Hepatocyte (in vitro differentiated cells): Measurements from ENCODE around the gene DUOXA1. TPM values are rescaled to one million over a fixed set of nuclear protein-coding genes. Genes with fewer than 3 reads are reported as not detected.

Experiments used
- DNase-seq: peaks from one replicate; pipeline ENCODE4 v3.0.0-alpha.2; 2016; ENCODE audit warnings: low spot score
- H2AFZ ChIP-seq: fragments of 200-600 bp; sonication (generic); 2 replicates; pipeline ENCODE4 v1.6.0; 2016; ENCODE audit warnings: antibody characterized with exemption, mild to moderate bottlenecking
- H3K27ac ChIP-seq: fragments of 200-600 bp; sonication (generic); 2 replicates; pipeline ENCODE4 v1.5.1; 2016; ENCODE audit warnings: mild to moderate bottlenecking
- H3K27me3 ChIP-seq: fragments of 200-600 bp; sonication (generic); 2 replicates; pipeline ENCODE4 v1.6.1; 2016
- H3K36me3 ChIP-seq: fragments of 200-600 bp; sonication (generic); replicated peaks from 2 replicates; pipeline ENCODE4 v1.5.1; 2016; ENCODE audit warnings: low read depth; ENCODE audit not compliant: insufficient read depth
- H3K4me1 ChIP-seq: fragments of 200-600 bp; sonication (generic); 2 replicates; pipeline ENCODE4 v1.5.1; 2016; ENCODE audit warnings: mild to moderate bottlenecking, moderate library complexity; ENCODE audit not compliant: insufficient read depth
- H3K4me2 ChIP-seq: fragments of 200-600 bp; sonication (generic); 2 replicates; pipeline ENCODE4 v1.6.0; 2016
- H3K4me3 ChIP-seq: fragments of 200-600 bp; sonication (generic); 2 replicates; pipeline ENCODE4 v1.5.1; 2016; ENCODE audit warnings: mild to moderate bottlenecking
- H3K79me2 ChIP-seq: fragments of 200-600 bp; sonication (generic); 2 replicates; pipeline ENCODE4 v1.6.0; 2017; ENCODE audit warnings: mild to moderate bottlenecking
- H3K9me2 ChIP-seq: fragments of 200-600 bp; sonication (generic); replicated peaks from 2 replicates; pipeline ENCODE4 v1.6.0; 2017; ENCODE audit warnings: mild to moderate bottlenecking; ENCODE audit not compliant: insufficient read depth
- H3K9me3 ChIP-seq: fragments of 200-600 bp; sonication (generic); 2 replicates; pipeline ENCODE4 v1.5.1; 2016; ENCODE audit warnings: low read depth, mild to moderate bottlenecking
- H4K20me1 ChIP-seq: fragments of 200-600 bp; sonication (generic); 2 replicates; pipeline ENCODE4 v1.6.0; 2016; ENCODE audit warnings: mild to moderate bottlenecking; ENCODE audit not compliant: insufficient read depth, poor library complexity, severe bottlenecking
- EZH2 ChIP-seq: fragments of 200-600 bp; sonication (generic); IDR thresholded peaks from 2 replicates; pipeline ENCODE4 v1.6.1; 2016; ENCODE audit warnings: antibody characterized with exemption, mild to moderate bottlenecking, borderline replicate concordance
- EZH2phosphoT487 ChIP-seq: fragments of 200-600 bp; sonication (generic); IDR thresholded peaks from one replicate; pipeline ENCODE4 v1.6.1; 2018; ENCODE audit warnings: antibody characterized with exemption, mild to moderate bottlenecking, low read depth, moderate library complexity; ENCODE audit not compliant: unreplicated experiment, severe bottlenecking
- WGBS: methylation state at CpG from one replicate; pipeline ENCODE4 v1.1.6; 2016; ENCODE audit warnings: low lambda C conversion rate; ENCODE audit errors: missing lambda C conversion rate; 5-methylcytosine and 5-hydroxymethylcytosine counted together
- polyA plus RNA-seq: library from polyadenylated mRNA; unstranded; fragments of >200 nt; fragmentation: Nextera tagmentation; extraction: Ambion mirVana; gene quantifications from 2 replicates; pipeline ENCODE4 v1.2.1, GENCODE V29; 2016
- total RNA-seq: library from RNA; depleted of rRNA; stranded (reverse); fragments of >200 nt; gene quantifications from 2 replicates; pipeline ENCODE4 v1.2.3, GENCODE V29; 2014
- TF ChIP-seq, protein P1 (sequence below): fragments of 200-600 bp; sonication (generic); IDR thresholded peaks from 2 replicates; pipeline ENCODE4 v1.5.1; 2016; ENCODE audit warnings: antibody characterized with exemption, mild to moderate bottlenecking; ENCODE audit not compliant: poor library complexity

DUOXA1 gene
- total and polyA plus RNA-seq, 2 experiments from 2014 or later, result 10.9 to 15.2 TPM

DNA sequence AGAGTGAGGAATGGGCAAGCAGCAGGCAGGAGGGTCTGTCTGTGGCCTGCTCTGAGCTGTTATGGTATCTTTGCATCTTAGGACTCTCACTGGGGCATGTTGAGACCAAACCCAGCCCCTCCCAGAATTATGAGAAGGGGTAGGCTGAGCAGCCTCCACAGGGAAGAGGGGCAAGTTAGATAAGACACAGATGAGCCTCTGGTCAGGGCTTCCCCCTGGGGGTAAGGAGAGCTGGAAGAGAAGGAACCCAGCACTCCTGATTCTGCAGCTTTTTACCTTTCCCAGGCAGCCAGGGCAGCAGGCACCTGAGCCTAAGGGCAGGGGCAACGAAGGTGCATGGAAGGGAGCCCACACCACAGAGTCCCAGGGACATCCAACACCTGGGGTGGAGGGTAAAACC lies 19.4 kb upstream of the DUOXA1 start:
- no peak for DNase-seq
- Histone ChIP-seq H3K9me3 (no peaks in the 10 kb centered on the region), H3K4me3 (no peak overlapping the region), H3K36me3 (no peaks in the 10 kb centered on the region), H3K4me2 (no peak overlapping the region), H3K27ac (no peak overlapping the region), H4K20me1 (no peaks in the 10 kb centered on the region), H3K9me2 (no peaks in the 10 kb centered on the region), H3K4me1 (no peaks in the 10 kb centered on the region), H3K79me2 (no peaks in the 10 kb centered on the region), H3K27me3 (no peaks in the 10 kb centered on the region), H2AFZ (no peak overlapping the region)
- 43% methylated on average over 1 of the region's 1 CpG for WGBS
- TF ChIP-seq, protein P1, sequence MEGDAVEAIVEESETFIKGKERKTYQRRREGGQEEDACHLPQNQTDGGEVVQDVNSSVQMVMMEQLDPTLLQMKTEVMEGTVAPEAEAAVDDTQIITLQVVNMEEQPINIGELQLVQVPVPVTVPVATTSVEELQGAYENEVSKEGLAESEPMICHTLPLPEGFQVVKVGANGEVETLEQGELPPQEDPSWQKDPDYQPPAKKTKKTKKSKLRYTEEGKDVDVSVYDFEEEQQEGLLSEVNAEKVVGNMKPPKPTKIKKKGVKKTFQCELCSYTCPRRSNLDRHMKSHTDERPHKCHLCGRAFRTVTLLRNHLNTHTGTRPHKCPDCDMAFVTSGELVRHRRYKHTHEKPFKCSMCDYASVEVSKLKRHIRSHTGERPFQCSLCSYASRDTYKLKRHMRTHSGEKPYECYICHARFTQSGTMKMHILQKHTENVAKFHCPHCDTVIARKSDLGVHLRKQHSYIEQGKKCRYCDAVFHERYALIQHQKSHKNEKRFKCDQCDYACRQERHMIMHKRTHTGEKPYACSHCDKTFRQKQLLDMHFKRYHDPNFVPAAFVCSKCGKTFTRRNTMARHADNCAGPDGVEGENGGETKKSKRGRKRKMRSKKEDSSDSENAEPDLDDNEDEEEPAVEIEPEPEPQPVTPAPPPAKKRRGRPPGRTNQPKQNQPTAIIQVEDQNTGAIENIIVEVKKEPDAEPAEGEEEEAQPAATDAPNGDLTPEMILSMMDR, result no peak
- TF ChIP-seq EZH2 (no peak), EZH2phosphoT487 (no peak)

DNA sequence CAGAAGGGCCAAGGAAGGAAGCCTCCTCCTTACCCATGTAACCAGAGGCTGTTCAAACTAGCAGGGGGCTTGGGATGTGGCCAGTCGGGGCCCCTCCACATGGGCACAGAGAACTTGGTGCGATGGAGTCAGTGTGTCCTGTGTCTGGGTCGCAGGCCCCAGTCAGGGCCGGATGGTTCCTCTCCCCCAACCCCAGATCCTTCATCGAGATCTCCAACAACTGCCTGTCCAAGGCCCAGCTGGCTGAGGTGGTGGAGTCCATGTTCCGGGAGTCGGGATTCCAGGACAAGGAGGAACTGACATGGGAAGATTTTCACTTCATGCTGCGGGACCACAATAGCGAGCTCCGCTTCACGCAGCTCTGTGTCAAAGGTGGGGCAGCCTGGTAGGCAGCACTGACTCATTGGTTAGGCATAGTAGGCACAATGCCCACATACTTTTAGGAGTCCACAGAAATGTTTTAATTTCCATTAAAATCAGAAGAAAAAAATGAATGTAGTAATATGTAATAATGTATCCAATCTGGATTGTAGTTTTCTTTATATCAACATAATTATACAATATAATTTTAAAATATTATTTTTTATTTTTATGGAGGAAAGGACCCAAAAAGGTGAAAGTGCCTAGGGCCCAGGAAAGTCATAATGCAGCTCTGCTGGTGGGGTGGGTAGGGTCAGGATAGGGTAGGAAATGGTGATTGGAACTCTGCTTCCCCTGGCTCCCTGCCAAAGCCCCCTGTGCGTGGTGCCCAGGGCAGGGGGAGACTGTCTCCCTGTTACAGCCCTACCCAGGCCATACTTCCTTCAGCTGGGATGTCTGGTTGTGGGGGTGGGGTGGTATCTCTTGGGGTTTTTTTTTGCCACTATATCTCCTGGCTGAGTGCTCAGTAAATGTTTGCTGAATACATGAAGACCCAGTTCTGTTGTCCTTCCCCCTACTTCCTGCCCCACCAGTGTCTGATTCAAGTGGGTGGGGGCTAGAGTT lies 18.7 kb upstream of the DUOXA1 start:
- H4K20me1 ChIP-seq, result no peaks in the 10 kb centered on the region
- DNase-seq, result no peak
- H3K36me3 ChIP-seq, result no peaks in the 10 kb centered on the region
- H3K27me3 ChIP-seq, result no peaks in the 10 kb centered on the region
- H2AFZ ChIP-seq, result no peak overlapping the region
- no peak overlapping the region for H3K4me3 ChIP-seq
- H3K79me2 ChIP-seq, result no peaks in the 10 kb centered on the region
- H3K9me3 ChIP-seq, result no peaks in the 10 kb centered on the region
- no peak for TF ChIP-seq EZH2
- TF ChIP-seq, protein P1, result no peak
- no peak for TF ChIP-seq EZH2phosphoT487
- H3K4me1 ChIP-seq, result no peaks in the 10 kb centered on the region
- 91% methylated on average over 12 of the region's 12 CpGs for WGBS
- no peak overlapping the region for H3K4me2 ChIP-seq
- no peaks in the 10 kb centered on the region for H3K9me2 ChIP-seq
- no peak overlapping the region for H3K27ac ChIP-seq

DNA sequence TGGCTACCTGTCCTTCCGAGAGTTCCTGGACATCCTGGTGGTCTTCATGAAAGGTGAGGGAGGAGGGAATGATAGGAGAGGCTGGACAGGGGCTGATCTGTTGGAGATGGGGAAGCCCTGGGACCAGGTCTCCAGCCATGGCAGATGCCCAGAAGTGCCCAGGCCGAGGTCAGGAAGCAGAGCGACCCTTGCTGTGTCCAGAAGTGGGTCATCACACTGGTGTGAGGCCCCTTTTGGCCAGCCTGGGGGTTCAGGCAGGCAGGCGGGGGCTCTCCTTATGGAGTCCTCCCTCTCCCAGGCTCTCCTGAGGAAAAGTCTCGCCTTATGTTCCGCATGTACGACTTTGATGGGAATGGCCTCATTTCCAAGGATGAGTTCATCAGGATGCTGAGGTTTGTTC lies 17.9 kb upstream of the DUOXA1 start:
- Histone ChIP-seq H3K27me3 (no peaks in the 10 kb centered on the region), H3K4me1 (no peaks in the 10 kb centered on the region), H3K9me2 (no peaks in the 10 kb centered on the region), H3K79me2 (no peaks in the 10 kb centered on the region), H3K4me2 (no peak overlapping the region), H3K9me3 (no peaks in the 10 kb centered on the region), H3K27ac (no peak overlapping the region), H2AFZ (no peak overlapping the region), H3K4me3 (no peak overlapping the region), H4K20me1 (no peaks in the 10 kb centered on the region), H3K36me3 (no peaks in the 10 kb centered on the region)
- TF ChIP-seq, protein P1, result no peak
- TF ChIP-seq EZH2 (no peak), EZH2phosphoT487 (no peak)
- WGBS, result 97% methylated on average over 7 of the region's 7 CpGs
- no peak for DNase-seq
